HG03565 (cell line): ENCODE results near the gene NDUFS1.

Experiments
- ATAC-seq: cut with Tn5 transposase; IDR thresholded peaks from one replicate; pipeline ENCODE4 v1.9.1; 2021; ENCODE audit warnings: mild to moderate bottlenecking, moderate library complexity; ENCODE audit not compliant: unreplicated experiment

Gene NDUFS1

DNA sequence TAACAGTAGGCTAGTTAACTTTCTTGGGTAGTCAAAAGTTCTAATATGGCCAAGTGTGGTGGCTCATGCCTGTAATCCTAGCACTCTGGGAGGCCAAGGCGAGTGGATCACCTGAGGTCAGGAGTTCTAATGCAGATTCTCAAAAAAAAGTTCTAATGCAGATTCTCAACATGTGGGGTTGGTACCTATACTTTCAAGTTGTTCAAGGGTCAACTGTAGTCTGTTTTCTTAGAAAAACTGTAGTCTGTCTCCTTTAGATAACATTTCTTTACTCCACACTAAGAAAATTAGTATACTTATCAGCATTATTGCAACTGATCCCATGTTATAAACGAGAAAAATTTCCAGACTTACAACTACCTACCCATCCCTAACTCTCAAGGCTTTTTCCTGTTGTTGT lies 89.8 kb downstream of the NDUFS1 start:
- no peak for ATAC-seq

DNA sequence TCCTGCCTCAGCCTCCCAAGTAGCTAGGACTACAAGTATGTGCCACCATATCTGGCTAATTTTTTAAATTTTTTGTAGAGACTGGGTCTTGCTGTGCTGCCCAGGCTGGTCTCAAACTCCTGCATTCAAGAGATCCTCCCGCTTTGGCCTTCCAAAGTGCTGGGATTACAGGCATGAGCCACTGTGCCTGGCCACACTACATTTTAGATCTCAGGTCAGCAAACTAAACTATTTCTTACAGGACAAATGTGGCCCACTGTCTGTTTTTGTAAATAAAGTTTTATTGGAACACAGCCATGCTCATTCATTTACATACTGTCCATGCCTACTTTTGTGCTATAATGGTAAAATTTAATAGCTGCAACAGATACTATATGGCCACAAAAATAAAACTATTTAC lies 91.0 kb downstream of the NDUFS1 start:
- ATAC-seq: no peak
